K562 (cell line): Measurements from ENCODE around the gene NRROS. TPM values are rescaled to one million over a fixed set of nuclear protein-coding genes. Genes with fewer than 3 reads are reported as not detected.
A peak's percentile ranks its signal among the peaks of the same experiment; 100 is the strongest.

Experiments used
- CEBPG ChIP-seq, 3 experiments: fragments of 200-800 bp in 1 of 3; sonication (Bioruptor generic) in 1 of 3; sonication (generic) in 1 of 3; formaldehyde crosslinking in 1 of 3; IDR thresholded peaks in 2 of 3; conservative IDR thresholded peaks in 1 of 3; 2 replicates each; pipeline versions ENCODE4 v1.6.1 to v1.8.0; 2016 to 2022; ENCODE audit warnings: missing compliant biosample characterization in 2 of 3, missing genetic modification characterization in 2 of 3, mild to moderate bottlenecking in 1 of 3, missing genetic modification reagents in 1 of 3
- CTCF ChIP-seq, 3 experiments: IDR thresholded peaks in 2 of 3; conservative IDR thresholded peaks in 1 of 3; 2 replicates each; pipeline ENCODE4 v1.5.1; 2011 to 2012; ENCODE audit warnings: low read length in 3 of 3, mild to moderate bottlenecking in 3 of 3, control low read depth in 2 of 3, improper control_type of control experiment in 1 of 3, inconsistent platforms in 1 of 3, low read depth in 1 of 3, mixed read lengths in 1 of 3, moderate library complexity in 1 of 3; ENCODE audit not compliant: insufficient read depth in 2 of 3
- CXXC5 ChIP-seq: fragments of 250-450 bp; sonication (Bioruptor Pico); IDR thresholded peaks from 2 replicates; pipeline ENCODE4 v1.8.0; 2022; ENCODE audit warnings: inconsistent platforms, mild to moderate bottlenecking, moderate library complexity
- DIDO1 ChIP-seq: fragments of 450-650 bp; IDR thresholded peaks from 2 replicates; pipeline ENCODE4 v1.6.1; 2016; ENCODE audit warnings: low read depth, missing biosample characterization, missing genetic modification characterization
- ETV5 ChIP-seq: sonication (generic); formaldehyde crosslinking; IDR thresholded peaks from 2 replicates; pipeline ENCODE4 v1.4.0; 2020; ENCODE audit warnings: low read depth, mild to moderate bottlenecking, missing genetic modification reagents
- FOSL1 ChIP-seq: fragments of 200-800 bp; sonication (Bioruptor generic); conservative IDR thresholded peaks from 2 replicates; pipeline ENCODE4 v1.6.1; 2016; ENCODE audit warnings: missing genetic modification characterization, missing compliant biosample characterization
- FOXA3 ChIP-seq, 2 experiments: fragments of 450-650 bp in 1 of 2; sonication (generic) in 1 of 2; formaldehyde crosslinking; IDR thresholded peaks in 1 of 2; conservative IDR thresholded peaks in 1 of 2; 2 replicates each; pipeline versions ENCODE4 v1.4.0 to v1.8.0; 2020 to 2022; ENCODE audit warnings: mild to moderate bottlenecking in 2 of 2, missing genetic modification reagents in 1 of 2
- IFI16 ChIP-seq: fragments of 250-450 bp; sonication (Bioruptor Pico); IDR thresholded peaks from 2 replicates; pipeline ENCODE4 v2.1.2; 2022; ENCODE audit warnings: mild to moderate bottlenecking, inconsistent platforms
- JUND ChIP-seq, 2 experiments: IDR thresholded peaks; 2 replicates in 1 of 2; 3 replicates in 1 of 2; pipeline ENCODE4 v1.6.1; 2011; ENCODE audit warnings: borderline replicate concordance in 2 of 2, low read depth in 2 of 2, low read length in 2 of 2, improper control_type of control experiment in 1 of 2, missing biosample characterization in 1 of 2, missing genetic modification characterization in 1 of 2, missing genetic modification reagents in 1 of 2
- LEF1 ChIP-seq: fragments of 450-650 bp; IDR thresholded peaks from 2 replicates; pipeline ENCODE4 v1.6.1; 2016; ENCODE audit warnings: mild to moderate bottlenecking
- MCM5 ChIP-seq: fragments of 450-650 bp; IDR thresholded peaks from 2 replicates; pipeline ENCODE4 v1.6.1; 2016; ENCODE audit warnings: low read depth
- MECOM ChIP-seq: fragments of 250-450 bp; sonication (Bioruptor Pico); IDR thresholded peaks from 2 replicates; pipeline ENCODE4 v1.8.0; 2022; ENCODE audit warnings: inconsistent platforms
- MEIS2 ChIP-seq: fragments of 450-650 bp; IDR thresholded peaks from 2 replicates; pipeline ENCODE4 v1.6.1; 2014; ENCODE audit warnings: mild to moderate bottlenecking; ENCODE audit not compliant: partially characterized antibody
- MLLT1 ChIP-seq, 2 experiments: fragments of 450-650 bp; IDR thresholded peaks; 2 replicates each; pipeline ENCODE4 v1.6.1; 2016
- NCOA1 ChIP-seq: fragments of 450-650 bp; IDR thresholded peaks from 2 replicates; pipeline ENCODE4 v1.6.1; 2016; ENCODE audit warnings: low read depth
- NEUROD1 ChIP-seq: fragments of 150-350 bp; IDR thresholded peaks from 2 replicates; pipeline ENCODE4 v1.6.1; 2014; ENCODE audit warnings: borderline replicate concordance, low read length, low read depth; ENCODE audit not compliant: partially characterized antibody
- NFE2 ChIP-seq: IDR thresholded peaks from 2 replicates; pipeline ENCODE4 v1.6.1; 2014; ENCODE audit warnings: antibody characterized with exemption, low read depth
- PURB ChIP-seq: sonication (generic); formaldehyde crosslinking; IDR thresholded peaks from 2 replicates; pipeline ENCODE4 v1.9.0; 2021; ENCODE audit warnings: low read depth, mild to moderate bottlenecking, missing genetic modification reagents
- RFX7 ChIP-seq: fragments of 250-450 bp; sonication (Bioruptor Pico); IDR thresholded peaks from 2 replicates; pipeline ENCODE4 v1.5.1; 2021; ENCODE audit warnings: mild to moderate bottlenecking
- SAFB2 ChIP-seq: fragments of 200-400 bp; formaldehyde crosslinking; IDR thresholded peaks from 2 replicates; pipeline ENCODE4 v1.6.1; 2018; ENCODE audit warnings: borderline replicate concordance, low read length, low read depth, moderate library complexity; ENCODE audit not compliant: severe bottlenecking
- SIN3B ChIP-seq: fragments of 450-650 bp; IDR thresholded peaks from 2 replicates; pipeline ENCODE4 v1.6.1; 2017; ENCODE audit warnings: low read depth, mild to moderate bottlenecking, moderate library complexity
- SMARCA4 ChIP-seq: fragments of 450-650 bp; IDR thresholded peaks from 2 replicates; pipeline ENCODE4 v1.6.1; 2016
- VEZF1 ChIP-seq: fragments of 200-800 bp; sonication (Bioruptor generic); IDR thresholded peaks from 2 replicates; pipeline ENCODE4 v1.6.1; 2017; ENCODE audit warnings: missing genetic modification characterization, missing compliant biosample characterization
- ZNF212 ChIP-seq: fragments of 450-650 bp; formaldehyde crosslinking; IDR thresholded peaks from 2 replicates; pipeline ENCODE4 v1.4.0; 2020; ENCODE audit warnings: mild to moderate bottlenecking
- ZNF644 ChIP-seq: fragments of 200-800 bp; sonication (Bioruptor generic); IDR thresholded peaks from 2 replicates; pipeline ENCODE4 v1.6.1; 2016; ENCODE audit warnings: low read depth, missing genetic modification characterization, missing compliant biosample characterization
- polyA plus RNA-seq, 8 experiments: library from polyadenylated mRNA; depleted of rRNA in 4 of 8; stranded (reverse) in 5 of 8; unstranded in 3 of 8; fragments of >200 nt; fragmentation: Nextera tagmentation in 2 of 8; fragmentation: Illumina TruSeq in 1 of 8; extraction: Ambion mirVana in 2 of 8; extraction: Trizol in 1 of 8; gene quantifications; 2 replicates each; pipeline versions ENCODE4 v1.2.1 to v1.2.3, GENCODE V29; 2011 to 2014; ENCODE audit warnings: inconsistent platforms in 1 of 8, missing spikeins in 1 of 8
- total RNA-seq, 7 experiments: library from RNA; depleted of rRNA in 6 of 7; stranded (reverse); fragments of >200 nt in 6 of 7; fragmentation: Illumina TruSeq in 2 of 7; extraction: Trizol in 2 of 7; gene quantifications; 2 replicates each; pipeline versions ENCODE4 v1.2.1 to v1.2.3, GENCODE V29; 2011 to 2021; ENCODE audit warnings: low replicate concordance in 1 of 7

Gene NRROS
- total and polyA plus RNA-seq, 9 of the 15 experiments (the other 6 are each of a cell fraction or from before 2014, with no cell fraction given) = 0.34 to 13.8 (median 3.8) TPM

- TF ChIP-seq MCM5 (no peak), IFI16 (CRISPR knock-in tag) (no peak), FOXA3 (CRISPR knock-in tag; conservative IDR thresholded peaks at IDR 0.05 in 1 of 2, IDR thresholded peaks at IDR 0.05 in 1 of 2) (peak in 1 of 2 experiments; percentile 60; a peak in 2 of 4 replicates), SAFB2 (no peak), LEF1 (0 out of 2 replicates have a peak, but pooled peaks have one; percentile 25), ZNF644 (tag) (no peak), NEUROD1 (no peak), NFE2 (no peak), ZNF212 (CRISPR knock-in tag) (no peak), CXXC5 (CRISPR knock-in tag) (0 out of 2 replicates have a peak, but pooled peaks have one; percentile 16), MEIS2 (peak; percentile 6), RFX7 (CRISPR knock-in tag) (no peak), NCOA1 (no peak), CEBPG (CRISPR knock-in tag; IDR thresholded peaks at IDR 0.05) (no peak), CEBPG (tag; conservative IDR thresholded peaks at IDR 0.05 in 1 of 2, IDR thresholded peaks at IDR 0.05 in 1 of 2) (no peak), MECOM (CRISPR knock-in tag) (no peak), FOSL1 (0 out of 2 replicates have a peak, but pooled peaks have one; percentile 60), VEZF1 (0 out of 2 replicates have a peak, but pooled peaks have one; percentile 26), MLLT1 (IDR thresholded peaks at IDR 0.05) (no peak), PURB (CRISPR knock-in tag) (no peak), CTCF (IDR thresholded peaks at IDR 0.05 in 2 of 3, conservative IDR thresholded peaks at IDR 0.05 in 1 of 3; ENCODE audit: insufficient read depth in 2 of 3, low read depth in 1 of 3, low read length in 3 of 3) (peak in 2 of 3 experiments; percentile 19 to 30; a peak in 2 of 6 replicates), SIN3B (no peak), JUND (IDR thresholded peaks at IDR 0.05; ENCODE audit: borderline replicate concordance, low read depth, low read length) (peak; percentile 41; the same call in 1 of the 2 replicates), JUND (tag; IDR thresholded peaks at IDR 0.05; ENCODE audit: borderline replicate concordance, low read depth, low read length) (no peak; the same call in 2 of the 3 replicates), DIDO1 (no peak), ETV5 (CRISPR knock-in tag) (no peak), SMARCA4 (peak; percentile 63; the same call in 1 of the 2 replicates)
These were observed 39.8 kb upstream of the NRROS start (continued) for GRCh38 chr3:196599734-196600128.
